ENCODE results near the gene AIFM3. TPM values are rescaled to one million over a fixed set of nuclear protein-coding genes. Genes with fewer than 3 reads are reported as not detected.

Gene AIFM3
- total RNA-seq, 1 donor from 2014 or later, result 0.99 TPM

GRCh38 chr22:21014202-21014725 lies 47.2 kb downstream of the AIFM3 start:
- no peaks in the 10 kb centered on the region for H3K27me3 Mint-ChIP-seq (ENCODE audit: unreplicated experiment)
- no peak for TF ChIP-seq CTCF (IDR thresholded peaks at IDR 0.05)
- no peaks in the 10 kb centered on the region for H3K36me3 Mint-ChIP-seq (ENCODE audit: unreplicated experiment)
- H3K27ac Mint-ChIP-seq (ENCODE audit: unreplicated experiment), result peak overlapping the region; percentile 95
- H3K4me1 Mint-ChIP-seq (ENCODE audit: unreplicated experiment), result peaks cover 33% of the 10 kb centered on the region
- no peaks in the 10 kb centered on the region for H3K9me3 Mint-ChIP-seq (ENCODE audit: unreplicated experiment)
- H3K4me3 Mint-ChIP-seq (ENCODE audit: unreplicated experiment), result peak overlapping the region; percentile 82
- DNase-seq (ENCODE audit: extremely low spot score, unreplicated experiment), result peak; percentile 94

GRCh38 chr22:21014726-21015465 lies 47.8 kb downstream of the AIFM3 start, which contains the start of gene P2RX6:
Gene P2RX6, plus strand, starts transcription at chr22:21015165. Its CDS starts 10 bp downstream, at chr22:21015175.
- Mint-ChIP-seq H3K4me1 (ENCODE audit: unreplicated experiment) (peaks cover 33% of the 10 kb centered on the region), H3K27me3 (ENCODE audit: unreplicated experiment) (no peaks in the 10 kb centered on the region), H3K9me3 (ENCODE audit: unreplicated experiment) (no peaks in the 10 kb centered on the region), H3K4me3 (ENCODE audit: unreplicated experiment) (peak within 1 kb of the TSS; percentile 82), H3K27ac (ENCODE audit: unreplicated experiment) (peak within 1 kb of the TSS; percentile 95), H3K36me3 (ENCODE audit: unreplicated experiment) (no peaks in the 10 kb centered on the region)
- no peak for DNase-seq (ENCODE audit: extremely low spot score, unreplicated experiment)
- TF ChIP-seq CTCF (IDR thresholded peaks at IDR 0.05), result no peak

- TF ChIP-seq CTCF (IDR thresholded peaks at IDR 0.05), result no peak
- no peaks in the 10 kb centered on the region for H3K9me3 Mint-ChIP-seq (ENCODE audit: unreplicated experiment)
These were observed 48.5 kb downstream of the AIFM3 start for GRCh38 chr22:21015466-21016006.

GRCh38 chr22:21016644-21017420 lies 49.8 kb downstream of the AIFM3 start:
- H3K4me3 Mint-ChIP-seq (ENCODE audit: unreplicated experiment), result no peak overlapping the region
- DNase-seq (ENCODE audit: extremely low spot score, unreplicated experiment), result no peak

More at GRCh38 chr22:21015466-21016006, 48.5 kb downstream of the AIFM3 start:
- peaks cover 33% of the 10 kb centered on the region for H3K4me1 Mint-ChIP-seq (ENCODE audit: unreplicated experiment)
- no peak for DNase-seq (ENCODE audit: extremely low spot score, unreplicated experiment)
- no peaks in the 10 kb centered on the region for H3K27me3 Mint-ChIP-seq (ENCODE audit: unreplicated experiment)
- no peaks in the 10 kb centered on the region for H3K36me3 Mint-ChIP-seq (ENCODE audit: unreplicated experiment)
- peak overlapping the region; percentile 95 for H3K27ac Mint-ChIP-seq (ENCODE audit: unreplicated experiment)
- H3K4me3 Mint-ChIP-seq (ENCODE audit: unreplicated experiment), result peak overlapping the region; percentile 82

More at GRCh38 chr22:21016644-21017420, 49.8 kb downstream of the AIFM3 start:
- peaks cover 33% of the 10 kb centered on the region for H3K4me1 Mint-ChIP-seq (ENCODE audit: unreplicated experiment)
- no peaks in the 10 kb centered on the region for H3K36me3 Mint-ChIP-seq (ENCODE audit: unreplicated experiment)
- no peaks in the 10 kb centered on the region for H3K9me3 Mint-ChIP-seq (ENCODE audit: unreplicated experiment)
- H3K27ac Mint-ChIP-seq (ENCODE audit: unreplicated experiment), result peak overlapping the region; percentile 38
- TF ChIP-seq CTCF (IDR thresholded peaks at IDR 0.05), result no peak
- no peaks in the 10 kb centered on the region for H3K27me3 Mint-ChIP-seq (ENCODE audit: unreplicated experiment)

All from osteocyte (in vitro differentiated cells).